Measurements from ENCODE around the gene LRRC4B.

Gene LRRC4B

DNA sequence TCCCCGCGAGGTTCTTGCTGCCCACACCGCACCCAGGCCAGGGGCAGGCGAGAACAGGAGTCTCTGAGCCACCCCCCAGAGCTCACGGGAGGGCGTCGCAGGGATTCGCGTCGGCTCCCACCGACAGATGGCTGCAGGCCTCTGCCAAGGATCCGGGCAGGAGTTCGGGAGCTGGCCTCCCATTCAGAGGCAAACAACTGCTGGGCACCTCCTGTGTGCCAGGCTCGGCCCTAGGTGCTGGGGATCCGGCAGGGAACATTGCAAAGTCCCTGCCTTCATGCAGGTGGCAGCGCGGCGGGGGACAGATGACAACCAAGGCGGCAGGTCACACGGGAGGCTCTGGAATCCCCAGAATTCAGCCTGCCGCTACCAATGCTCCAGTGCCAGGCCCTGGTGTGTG is 25.3 kb downstream of the LRRC4B start (continued):
- TF ChIP-seq PRDM10 (tag by site-specific recombination; IDR thresholded peaks at IDR 0.05): no peak
- TF ChIP-seq ZNF138 (tag by site-specific recombination; IDR thresholded peaks at IDR 0.05; ENCODE audit: borderline replicate concordance): no peak

DNA sequence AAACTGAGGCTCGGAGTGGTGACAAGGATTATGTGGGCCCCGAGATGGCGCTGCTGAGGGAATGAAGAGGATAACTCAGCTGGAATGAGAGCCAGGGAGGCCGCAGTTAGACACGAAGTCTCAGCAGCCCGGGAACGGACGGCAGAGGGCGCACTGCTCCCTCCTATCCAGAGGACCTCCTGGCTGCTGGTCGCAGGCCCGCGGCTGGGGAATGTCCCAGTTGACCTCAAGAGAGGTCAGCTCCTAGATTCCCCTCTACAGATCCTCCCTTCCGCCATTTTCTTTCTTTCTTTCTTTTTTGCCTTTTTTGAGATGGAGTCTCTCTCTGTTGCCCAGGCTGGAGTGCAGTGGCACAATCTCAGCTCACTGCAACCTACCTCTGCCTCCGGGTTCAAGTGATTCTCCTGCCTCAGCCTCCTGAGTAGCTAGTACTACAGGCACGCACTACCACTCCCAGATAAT is 30.4 kb downstream of the LRRC4B start:
- POLR2A ChIA-PET: interaction anchor here (0.6 to 1.2 kb wide), 3 partner anchors 19 to 192 kb away, joined by 4 to 10 read pairs (median 5); no protein-coding TSS in a partner anchor
- Histone ChIP-seq H3K4me3 (ENCODE audit: low read depth, low read length) (no peak overlapping the region), H3K9me3 (ENCODE audit: control insufficient read depth, insufficient read depth, low read depth, low read length) (no peaks in the 10 kb centered on the region), H3K27ac (ENCODE audit: extremely low read depth, low read depth, low read length) (no peak overlapping the region), H3K36me3 (ENCODE audit: control insufficient read depth in 2 of 2, insufficient read depth in 1 of 2, low read length in 2 of 2) (no peaks in the 10 kb centered on the region; a peak in 1 of 3 replicates), H3K4me1 (ENCODE audit: control insufficient read depth, insufficient read depth, low read length) (no peaks in the 10 kb centered on the region)
- CTCF ChIA-PET: interaction anchor here (0.6 to 9.1 kb wide), 58 partner anchors 10 to 1210 kb away, joined by 3 to 210 read pairs (median 5); partner anchors contain the start of genes C19orf81, GARIN5A, JOSD2 and NR1H2
- no peak for TF ChIP-seq MEIS1 (CRISPR knock-in tag; IDR thresholded peaks at IDR 0.05; ENCODE audit: borderline replicate concordance)
- TF ChIP-seq, protein P1, sequence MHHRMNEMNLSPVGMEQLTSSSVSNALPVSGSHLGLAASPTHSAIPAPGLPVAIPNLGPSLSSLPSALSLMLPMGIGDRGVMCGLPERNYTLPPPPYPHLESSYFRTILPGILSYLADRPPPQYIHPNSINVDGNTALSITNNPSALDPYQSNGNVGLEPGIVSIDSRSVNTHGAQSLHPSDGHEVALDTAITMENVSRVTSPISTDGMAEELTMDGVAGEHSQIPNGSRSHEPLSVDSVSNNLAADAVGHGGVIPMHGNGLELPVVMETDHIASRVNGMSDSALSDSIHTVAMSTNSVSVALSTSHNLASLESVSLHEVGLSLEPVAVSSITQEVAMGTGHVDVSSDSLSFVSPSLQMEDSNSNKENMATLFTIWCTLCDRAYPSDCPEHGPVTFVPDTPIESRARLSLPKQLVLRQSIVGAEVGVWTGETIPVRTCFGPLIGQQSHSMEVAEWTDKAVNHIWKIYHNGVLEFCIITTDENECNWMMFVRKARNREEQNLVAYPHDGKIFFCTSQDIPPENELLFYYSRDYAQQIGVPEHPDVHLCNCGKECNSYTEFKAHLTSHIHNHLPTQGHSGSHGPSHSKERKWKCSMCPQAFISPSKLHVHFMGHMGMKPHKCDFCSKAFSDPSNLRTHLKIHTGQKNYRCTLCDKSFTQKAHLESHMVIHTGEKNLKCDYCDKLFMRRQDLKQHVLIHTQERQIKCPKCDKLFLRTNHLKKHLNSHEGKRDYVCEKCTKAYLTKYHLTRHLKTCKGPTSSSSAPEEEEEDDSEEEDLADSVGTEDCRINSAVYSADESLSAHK (tag by site-specific recombination; IDR thresholded peaks at IDR 0.05): no peak
- no peak for TF ChIP-seq MYNN (tag by site-specific recombination; IDR thresholded peaks at IDR 0.05; ENCODE audit: borderline replicate concordance)
- 0 out of 2 replicates have a peak, but pooled peaks have one; percentile 22 for TF ChIP-seq ZNF2 (tag by site-specific recombination; IDR thresholded peaks at IDR 0.05)
- TF ChIP-seq ZNF221 (tag by site-specific recombination; IDR thresholded peaks at IDR 0.05; ENCODE audit: borderline replicate concordance): no peak
- peak; percentile 77 for TF ChIP-seq ZNF654 (tag by site-specific recombination; IDR thresholded peaks at IDR 0.05; ENCODE audit: low read depth)
- no peak for TF ChIP-seq ZNF214 (tag by site-specific recombination; IDR thresholded peaks at IDR 0.05; ENCODE audit: borderline replicate concordance)
- no peak for TF ChIP-seq ZNF114 (tag by site-specific recombination; IDR thresholded peaks at IDR 0.05)
- no peak for TF ChIP-seq ZNF10 (tag by site-specific recombination; IDR thresholded peaks at IDR 0.05)
- no peak for TF ChIP-seq ZNF560 (tag by site-specific recombination; IDR thresholded peaks at IDR 0.05; ENCODE audit: borderline replicate concordance)
- TF ChIP-seq REPIN1 (tag by site-specific recombination; IDR thresholded peaks at IDR 0.05; ENCODE audit: low read depth): no peak
- TF ChIP-seq ZSCAN30 (tag by site-specific recombination; IDR thresholded peaks at IDR 0.05): peak; percentile 100
- no peak for TF ChIP-seq ZNF501 (tag by site-specific recombination; IDR thresholded peaks at IDR 0.05)
- TF ChIP-seq ZNF529 (tag by site-specific recombination; IDR thresholded peaks at IDR 0.05; ENCODE audit: insufficient replicate concordance): no peak
- TF ChIP-seq ZNF146 (tag by site-specific recombination; IDR thresholded peaks at IDR 0.05): no peak
- no peak for TF ChIP-seq ZNF37A (tag by site-specific recombination; IDR thresholded peaks at IDR 0.05)
- no peak for TF ChIP-seq ZNF768 (tag by site-specific recombination; IDR thresholded peaks at IDR 0.05)
- TF ChIP-seq, protein P2, sequence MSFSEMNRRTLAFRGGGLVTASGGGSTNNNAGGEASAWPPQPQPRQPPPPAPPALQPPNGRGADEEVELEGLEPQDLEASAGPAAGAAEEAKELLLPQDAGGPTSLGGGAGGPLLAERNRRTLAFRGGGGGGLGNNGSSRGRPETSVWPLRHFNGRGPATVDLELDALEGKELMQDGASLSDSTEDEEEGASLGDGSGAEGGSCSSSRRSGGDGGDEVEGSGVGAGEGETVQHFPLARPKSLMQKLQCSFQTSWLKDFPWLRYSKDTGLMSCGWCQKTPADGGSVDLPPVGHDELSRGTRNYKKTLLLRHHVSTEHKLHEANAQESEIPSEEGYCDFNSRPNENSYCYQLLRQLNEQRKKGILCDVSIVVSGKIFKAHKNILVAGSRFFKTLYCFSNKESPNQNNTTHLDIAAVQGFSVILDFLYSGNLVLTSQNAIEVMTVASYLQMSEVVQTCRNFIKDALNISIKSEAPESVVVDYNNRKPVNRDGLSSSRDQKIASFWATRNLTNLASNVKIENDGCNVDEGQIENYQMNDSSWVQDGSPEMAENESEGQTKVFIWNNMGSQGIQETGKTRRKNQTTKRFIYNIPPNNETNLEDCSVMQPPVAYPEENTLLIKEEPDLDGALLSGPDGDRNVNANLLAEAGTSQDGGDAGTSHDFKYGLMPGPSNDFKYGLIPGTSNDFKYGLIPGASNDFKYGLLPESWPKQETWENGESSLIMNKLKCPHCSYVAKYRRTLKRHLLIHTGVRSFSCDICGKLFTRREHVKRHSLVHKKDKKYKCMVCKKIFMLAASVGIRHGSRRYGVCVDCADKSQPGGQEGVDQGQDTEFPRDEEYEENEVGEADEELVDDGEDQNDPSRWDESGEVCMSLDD (tag by site-specific recombination; IDR thresholded peaks at IDR 0.05): 0 out of 2 replicates have a peak, but pooled peaks have one; percentile 41
- no peak for TF ChIP-seq ZFP3 (tag by site-specific recombination; IDR thresholded peaks at IDR 0.05; ENCODE audit: low read depth)
- TF ChIP-seq GLI4 (tag by site-specific recombination; IDR thresholded peaks at IDR 0.05): no peak
- no peak for TF ChIP-seq ZNF510 (tag by site-specific recombination; IDR thresholded peaks at IDR 0.05; ENCODE audit: insufficient replicate concordance)
- TF ChIP-seq, protein P3, sequence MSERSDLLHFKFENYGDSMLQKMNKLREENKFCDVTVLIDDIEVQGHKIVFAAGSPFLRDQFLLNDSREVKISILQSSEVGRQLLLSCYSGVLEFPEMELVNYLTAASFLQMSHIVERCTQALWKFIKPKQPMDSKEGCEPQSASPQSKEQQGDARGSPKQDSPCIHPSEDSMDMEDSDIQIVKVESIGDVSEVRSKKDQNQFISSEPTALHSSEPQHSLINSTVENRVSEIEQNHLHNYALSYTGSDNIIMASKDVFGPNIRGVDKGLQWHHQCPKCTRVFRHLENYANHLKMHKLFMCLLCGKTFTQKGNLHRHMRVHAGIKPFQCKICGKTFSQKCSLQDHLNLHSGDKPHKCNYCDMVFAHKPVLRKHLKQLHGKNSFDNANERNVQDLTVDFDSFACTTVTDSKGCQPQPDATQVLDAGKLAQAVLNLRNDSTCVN (tag by site-specific recombination; optimal IDR thresholded peaks at IDR 0.05): no peak
- no peak for TF ChIP-seq ZNF623 (tag by site-specific recombination; IDR thresholded peaks at IDR 0.05)
- TF ChIP-seq ZNF239 (tag by site-specific recombination; IDR thresholded peaks at IDR 0.05): no peak
- TF ChIP-seq ZNF140 (tag by site-specific recombination; IDR thresholded peaks at IDR 0.05): no peak
- TF ChIP-seq ZNF555 (tag by site-specific recombination; conservative IDR thresholded peaks at IDR 0.05): no peak
